Caco-2 (cell line): ENCODE measurements around the gene BMP4. TPM values are rescaled to one million over a fixed set of nuclear protein-coding genes. Genes with fewer than 3 reads are reported as not detected.

Experiments
- BruUV-seq: library from RNA; stranded (reverse); fragments of 400-500 nt; replicated peaks from 2 replicates; lab custom pipeline; 2021; lab: Mats Ljungman, UMichigan
- CTCF ChIA-PET: fragments of 300-600 bp; sonication (Branson Sonifier 250); formaldehyde crosslinking; loops from one replicate; lab custom pipeline; 2022; ENCODE audit warnings: antibody characterized with exemption; lab: Charles Lee
- POLR2A ChIA-PET: fragments of 300-600 bp; sonication (Branson Sonifier 250); formaldehyde crosslinking; loops from one replicate; lab custom pipeline; 2022; ENCODE audit warnings: antibody characterized with exemption; lab: Charles Lee
- DNase-seq, 2 experiments: peaks; one replicate each; pipeline versions ENCODE4 v3.0.0 to v3.0.0-alpha.2; 2020 to 2022
- H3K27me3 ChIP-seq: replicated peaks from 2 replicates; pipeline ENCODE4 v1.6.0; 2011; ENCODE audit warnings: low read length; ENCODE audit not compliant: control insufficient read depth, insufficient read depth
- H3K36me3 ChIP-seq: 2 replicates; pipeline ENCODE4 v1.5.1; 2011; ENCODE audit warnings: low read length; ENCODE audit not compliant: control insufficient read depth, insufficient read depth
- H3K4me1 ChIP-seq: fragments of 250-450 bp; sonication (Bioruptor Pico); 2 replicates; pipeline ENCODE4 v1.5.1; 2020; ENCODE audit warnings: mild to moderate bottlenecking
- H3K4me3 ChIP-seq: 2 replicates; pipeline ENCODE4 v1.5.1; 2011; ENCODE audit warnings: low read depth, mild to moderate bottlenecking, control low read depth, low read length
- H3K9me3 ChIP-seq: fragments of 250-450 bp; sonication (Bioruptor Pico); 2 replicates; pipeline ENCODE4 v1.5.1; 2020; ENCODE audit warnings: mild to moderate bottlenecking, moderate library complexity
- H3K27ac Mint-ChIP-seq: one replicate; pipeline ENCODE4 v1.8.0; 2022; ENCODE audit warnings: mixed read lengths; ENCODE audit not compliant: unreplicated experiment
- H3K27me3 Mint-ChIP-seq: one replicate; pipeline ENCODE4 v1.8.0; 2022; ENCODE audit warnings: mixed read lengths; ENCODE audit not compliant: insufficient read depth, unreplicated experiment
- H3K36me3 Mint-ChIP-seq: one replicate; pipeline ENCODE4 v1.8.0; 2022; ENCODE audit warnings: mild to moderate bottlenecking, mixed read lengths; ENCODE audit not compliant: insufficient read depth, unreplicated experiment
- H3K4me1 Mint-ChIP-seq: one replicate; pipeline ENCODE4 v1.8.0; 2022; ENCODE audit warnings: low read depth, mixed read lengths; ENCODE audit not compliant: unreplicated experiment
- H3K4me3 Mint-ChIP-seq: one replicate; pipeline ENCODE4 v1.8.0; 2022; ENCODE audit warnings: mild to moderate bottlenecking, moderate library complexity, mixed read lengths; ENCODE audit not compliant: unreplicated experiment
- H3K9me3 Mint-ChIP-seq: one replicate; pipeline ENCODE4 v1.8.0; 2022; ENCODE audit warnings: mixed read lengths; ENCODE audit not compliant: unreplicated experiment
- CTCF ChIP-seq, 2 experiments: fragments of 200-600 bp in 1 of 2; IDR thresholded peaks; 1 replicate in 1 of 2; 2 replicates in 1 of 2; pipeline versions ENCODE4 v1.5.1 to v1.8.0; 2011 to 2022; ENCODE audit warnings: antibody characterized with exemption in 1 of 2, control low read depth in 1 of 2, inconsistent platforms in 1 of 2, low read depth in 1 of 2, low read length in 1 of 2, mild to moderate bottlenecking in 1 of 2, moderate library complexity in 1 of 2; ENCODE audit not compliant: insufficient read depth in 1 of 2, severe bottlenecking in 1 of 2, unreplicated experiment in 1 of 2
- intact Hi-C: fragments of 100-400 bp; cut with micrococcal nuclease; formaldehyde crosslinking; loops from one replicate; pipeline ENCODE4 v1.10.0; 2022; ENCODE audit not compliant: unreplicated experiment
- total RNA-seq: library from RNA; stranded (reverse); gene quantifications from 2 replicates; pipeline ENCODE4 v1.2.3, GENCODE V29; 2022

Gene BMP4
- total RNA-seq, 1 experiment from 2014 or later, result 113 TPM

- H3K27me3 Mint-ChIP-seq, result no peaks in the 10 kb centered on the region
- H3K9me3 Mint-ChIP-seq, result no peaks in the 10 kb centered on the region
- H3K36me3 Mint-ChIP-seq, result no peaks in the 10 kb centered on the region
- intact Hi-C loops, result no loop called here
- BruUV-seq, result TSS peak; percentile 53
- CTCF ChIA-PET, result interaction anchor here (1.0 to 1.6 kb wide), 3 partner anchors 36 to 80 kb away, joined by 3 to 19 read pairs (median 3); no protein-coding TSS in a partner anchor
- no peak for TF ChIP-seq CTCF (IDR thresholded peaks at IDR 0.05; ENCODE audit: insufficient read depth in 1 of 2, low read depth in 1 of 2, low read length in 1 of 2, severe bottlenecking in 1 of 2, unreplicated experiment in 1 of 2)
- peak overlapping the region; percentile 81 for H3K27ac Mint-ChIP-seq
- H3K4me1 ChIP-seq, result peaks cover 21% of the 10 kb centered on the region
- H3K4me3 Mint-ChIP-seq, result peak overlapping the region; percentile 86
- peaks cover 16% of the 10 kb centered on the region for H3K4me1 Mint-ChIP-seq
- peak overlapping the region; percentile 51 for H3K4me3 ChIP-seq
- peak in 1 of 2 experiments; percentile 51 for DNase-seq
- H3K9me3 ChIP-seq, result no peaks in the 10 kb centered on the region
- H3K27me3 ChIP-seq, result no peaks in the 10 kb centered on the region
- POLR2A ChIA-PET, result interaction anchor here (0.7 to 1.7 kb wide), 2 partner anchors 36 to 74 kb away, joined by 3 to 5 read pairs; no protein-coding TSS in a partner anchor
- H3K36me3 ChIP-seq, result no peaks in the 10 kb centered on the region
These were observed 6.3 kb upstream of the BMP4 start for GRCh38 chr14:53962953-53963319.

DNA sequence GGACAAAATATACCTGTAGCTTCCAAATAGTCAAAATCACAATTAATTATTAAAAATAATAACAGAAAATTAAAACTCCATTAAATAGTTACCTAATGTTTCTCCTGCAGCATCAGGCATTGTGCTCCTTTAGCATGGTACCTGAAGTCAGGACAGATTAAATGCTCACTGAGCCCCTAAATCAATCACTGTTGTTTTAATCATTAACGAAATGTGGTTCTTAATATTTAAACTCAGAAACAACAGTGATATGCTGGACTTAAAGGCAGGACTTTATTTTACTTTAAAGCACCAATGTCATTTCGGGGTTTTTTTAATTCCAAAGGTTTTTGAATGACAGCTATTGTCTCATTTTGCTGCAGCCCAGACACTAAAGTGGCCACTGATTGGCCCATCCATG lies 2.0 kb upstream of the BMP4 start:
- intact Hi-C loops, result loop anchor here (10.0 kb wide), 1 partner anchor 114 kb away; no protein-coding TSS in a partner anchor
- Mint-ChIP-seq H3K27ac (peak overlapping the region; percentile 33), H3K27me3 (no peaks in the 10 kb centered on the region)

GRCh38 chr14:53957739-53958138 lies 1.1 kb upstream of the BMP4 start:
- DNase-seq, result no peak
- Mint-ChIP-seq H3K4me1 (peaks cover 19% of the 10 kb centered on the region), H3K27me3 (no peaks in the 10 kb centered on the region), H3K27ac (peak overlapping the region; percentile 80), H3K9me3 (no peaks in the 10 kb centered on the region), H3K4me3 (peak overlapping the region; percentile 100), H3K36me3 (peaks cover 43% of the 10 kb centered on the region)
- BruUV-seq, result no TSS peak
- Histone ChIP-seq H3K36me3 (no peaks in the 10 kb centered on the region), H3K4me3 (no peak overlapping the region), H3K27me3 (no peaks in the 10 kb centered on the region), H3K9me3 (no peaks in the 10 kb centered on the region), H3K4me1 (peaks cover 28% of the 10 kb centered on the region)
- CTCF ChIA-PET, result interaction anchor here (0.8 to 2.7 kb wide), 4 partner anchors 21 to 390 kb away, joined by 3 to 36 read pairs (median 6); no protein-coding TSS in a partner anchor
- TF ChIP-seq CTCF (IDR thresholded peaks at IDR 0.05; ENCODE audit: insufficient read depth in 1 of 2, low read depth in 1 of 2, low read length in 1 of 2, severe bottlenecking in 1 of 2, unreplicated experiment in 1 of 2), result no peak
- intact Hi-C loops, result loop anchor here (2.0 to 10.0 kb wide), 2 partner anchors 113 to 381 kb away; no protein-coding TSS in a partner anchor
- POLR2A ChIA-PET, result interaction anchor here (1.0 to 1.7 kb wide), 2 partner anchors 22 to 294 kb away, joined by 3 to 5 read pairs; no protein-coding TSS in a partner anchor

More for the DNA sequence above, 2.0 kb upstream of the BMP4 start:
- TF ChIP-seq CTCF (IDR thresholded peaks at IDR 0.05; ENCODE audit: insufficient read depth in 1 of 2, low read depth in 1 of 2, low read length in 1 of 2, severe bottlenecking in 1 of 2, unreplicated experiment in 1 of 2), result no peak
- Histone ChIP-seq H3K9me3 (no peaks in the 10 kb centered on the region), H3K4me3 (no peak overlapping the region), H3K4me1 (peaks cover 29% of the 10 kb centered on the region), H3K27me3 (no peaks in the 10 kb centered on the region), H3K36me3 (no peaks in the 10 kb centered on the region)
- CTCF ChIA-PET, result interaction anchor here (1.2 kb wide), 1 partner anchor 217 kb away, joined by 4 read pairs; no protein-coding TSS in a partner anchor
- Mint-ChIP-seq H3K9me3 (no peaks in the 10 kb centered on the region), H3K4me3 (no peak overlapping the region), H3K4me1 (peaks cover 25% of the 10 kb centered on the region), H3K36me3 (peaks cover 34% of the 10 kb centered on the region)
- POLR2A ChIA-PET, result no interaction called here
- DNase-seq, result no peak
- no TSS peak for BruUV-seq
